Stomach (tissue), 4 donors: ENCODE results near the gene USP17L10.
"Not testable (repeated sequence)": the region's sequence is repeated elsewhere in the genome, so short reads cannot be mapped to it uniquely, and the experiment has no call there.

ENCODE experiments used
- EP300 ChIP-seq: sonication (generic); formaldehyde crosslinking; IDR thresholded peaks from one replicate; pipeline ENCODE4 v1.6.1; 2017; ENCODE audit warnings: antibody characterized with exemption
- POLR2A ChIP-seq, 4 donors: fragments of 450-650 bp; IDR thresholded peaks; one replicate each; pipeline ENCODE4 v1.6.1; 2016; ENCODE audit warnings: antibody characterized with exemption in 4 of 4, control low read depth in 2 of 4, mild to moderate bottlenecking in 1 of 4, moderate library complexity in 1 of 4
- POLR2AphosphoS5 ChIP-seq, 3 donors: sonication (generic); formaldehyde crosslinking; IDR thresholded peaks; one replicate each; pipeline ENCODE4 v1.6.1; 2016; ENCODE audit warnings: antibody characterized with exemption in 3 of 3
- TF ChIP-seq, protein P1 (sequence below), 7 experiments: fragments of 450-650 bp in 4 of 7; fragments of 200-600 bp in 3 of 7; sonication (generic) in 3 of 7; IDR thresholded peaks; one replicate each; pipeline ENCODE4 v1.5.1; 2016 to 2019; ENCODE audit warnings: antibody characterized with exemption in 7 of 7, control low read depth in 2 of 7, mild to moderate bottlenecking in 1 of 7

DNA sequence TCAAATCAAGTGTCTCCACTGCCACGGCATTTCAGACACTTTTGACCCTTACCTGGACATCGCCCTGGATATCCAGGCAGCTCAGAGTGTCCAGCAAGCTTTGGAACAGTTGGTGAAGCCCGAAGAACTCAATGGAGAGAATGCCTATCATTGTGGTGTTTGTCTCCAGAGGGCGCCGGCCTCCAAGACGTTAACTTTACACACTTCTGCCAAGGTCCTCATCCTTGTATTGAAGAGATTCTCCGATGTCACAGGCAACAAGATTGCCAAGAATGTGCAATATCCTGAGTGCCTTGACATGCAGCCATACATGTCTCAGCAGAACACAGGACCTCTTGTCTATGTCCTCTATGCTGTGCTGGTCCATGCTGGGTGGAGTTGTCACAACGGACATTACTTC, 19.8 kb downstream of the USP17L10 start:
- TF ChIP-seq, protein P1, sequence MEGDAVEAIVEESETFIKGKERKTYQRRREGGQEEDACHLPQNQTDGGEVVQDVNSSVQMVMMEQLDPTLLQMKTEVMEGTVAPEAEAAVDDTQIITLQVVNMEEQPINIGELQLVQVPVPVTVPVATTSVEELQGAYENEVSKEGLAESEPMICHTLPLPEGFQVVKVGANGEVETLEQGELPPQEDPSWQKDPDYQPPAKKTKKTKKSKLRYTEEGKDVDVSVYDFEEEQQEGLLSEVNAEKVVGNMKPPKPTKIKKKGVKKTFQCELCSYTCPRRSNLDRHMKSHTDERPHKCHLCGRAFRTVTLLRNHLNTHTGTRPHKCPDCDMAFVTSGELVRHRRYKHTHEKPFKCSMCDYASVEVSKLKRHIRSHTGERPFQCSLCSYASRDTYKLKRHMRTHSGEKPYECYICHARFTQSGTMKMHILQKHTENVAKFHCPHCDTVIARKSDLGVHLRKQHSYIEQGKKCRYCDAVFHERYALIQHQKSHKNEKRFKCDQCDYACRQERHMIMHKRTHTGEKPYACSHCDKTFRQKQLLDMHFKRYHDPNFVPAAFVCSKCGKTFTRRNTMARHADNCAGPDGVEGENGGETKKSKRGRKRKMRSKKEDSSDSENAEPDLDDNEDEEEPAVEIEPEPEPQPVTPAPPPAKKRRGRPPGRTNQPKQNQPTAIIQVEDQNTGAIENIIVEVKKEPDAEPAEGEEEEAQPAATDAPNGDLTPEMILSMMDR (IDR thresholded peaks at IDR 0.05): not testable (repeated sequence)
- not testable (repeated sequence) for TF ChIP-seq POLR2A (IDR thresholded peaks at IDR 0.05); POLR2AphosphoS5 (IDR thresholded peaks at IDR 0.05); EP300
